Gastroesophageal sphincter (tissue), 4 donors: ENCODE results near the gene L3MBTL2. TPM values are rescaled to one million over a fixed set of nuclear protein-coding genes. Genes with fewer than 3 reads are reported as not detected.
"Not testable (repeated sequence)": the region's sequence is repeated elsewhere in the genome, so short reads cannot be mapped to it uniquely, and the experiment has no call there.

Source experiments
- ATAC-seq: fragments of 150-250 bp; one replicate; pipeline ENCODE4 v1.9.1; 2016; ENCODE audit warnings: mild to moderate bottlenecking, moderate library complexity
- H3K27ac ChIP-seq, 4 donors: fragments of 200-600 bp; sonication (generic) in 3 of 4; 1 replicate in 3 of 4; 2 replicates in 1 of 4; pipeline ENCODE4 v1.5.1; 2016 to 2019
- H3K27me3 ChIP-seq: fragments of 200-600 bp; sonication (generic); one replicate; pipeline ENCODE4 v1.5.1; 2019
- H3K36me3 ChIP-seq, 2 donors: fragments of 200-600 bp; sonication (generic); one replicate each; pipeline ENCODE4 v1.5.1; 2019; ENCODE audit warnings: control low read depth in 1 of 2
- H3K4me1 ChIP-seq, 3 donors: fragments of 200-600 bp; sonication (generic); 1 replicate in 2 of 3; 2 replicates in 1 of 3; pipeline ENCODE4 v1.5.1; 2016 to 2019; ENCODE audit warnings: control low read depth in 2 of 3
- H3K4me3 ChIP-seq, 2 donors: fragments of 200-600 bp; sonication (generic); one replicate each; pipeline ENCODE4 v1.5.1; 2019; ENCODE audit warnings: mild to moderate bottlenecking in 1 of 2, moderate library complexity in 1 of 2
- H3K9me3 ChIP-seq, 3 donors: fragments of 200-600 bp; sonication (generic); one replicate each; pipeline ENCODE4 v1.5.1; 2017 to 2019; ENCODE audit warnings: control low read depth in 2 of 3
- EP300 ChIP-seq: sonication (generic); formaldehyde crosslinking; IDR thresholded peaks from one replicate; pipeline ENCODE4 v1.6.1; 2017; ENCODE audit warnings: antibody characterized with exemption, mild to moderate bottlenecking
- POLR2A ChIP-seq, 2 donors: fragments of 450-650 bp; IDR thresholded peaks; one replicate each; pipeline ENCODE4 v1.6.1; 2017; ENCODE audit warnings: antibody characterized with exemption in 2 of 2, mild to moderate bottlenecking in 2 of 2, moderate library complexity in 1 of 2
- POLR2AphosphoS5 ChIP-seq: sonication (generic); formaldehyde crosslinking; IDR thresholded peaks from one replicate; pipeline ENCODE4 v1.6.1; 2017; ENCODE audit warnings: antibody characterized with exemption
- WGBS, 2 donors: methylation state at CpG; one replicate each; pipeline ENCODE4 v1.1.5; 2018; ENCODE audit warnings: low coverage in 1 of 2; 5-methylcytosine and 5-hydroxymethylcytosine counted together
- total RNA-seq, 4 donors: library from RNA; depleted of rRNA; stranded (reverse); fragments of >200 nt; gene quantifications; one replicate each; pipeline ENCODE4 v1.1.0, GENCODE V29; 2016
- TF ChIP-seq, protein P1 (sequence below), 4 experiments: fragments of 200-600 bp in 2 of 4; fragments of 450-650 bp in 2 of 4; sonication (generic) in 1 of 4; IDR thresholded peaks; one replicate each; pipeline ENCODE4 v1.5.1; 2017 to 2019; ENCODE audit warnings: antibody characterized with exemption in 4 of 4, mild to moderate bottlenecking in 2 of 4, moderate library complexity in 2 of 4

L3MBTL2 gene
- total RNA-seq, 4 donors from 2014 or later: 11.9 to 27.5 (median 21.6) TPM

DNA sequence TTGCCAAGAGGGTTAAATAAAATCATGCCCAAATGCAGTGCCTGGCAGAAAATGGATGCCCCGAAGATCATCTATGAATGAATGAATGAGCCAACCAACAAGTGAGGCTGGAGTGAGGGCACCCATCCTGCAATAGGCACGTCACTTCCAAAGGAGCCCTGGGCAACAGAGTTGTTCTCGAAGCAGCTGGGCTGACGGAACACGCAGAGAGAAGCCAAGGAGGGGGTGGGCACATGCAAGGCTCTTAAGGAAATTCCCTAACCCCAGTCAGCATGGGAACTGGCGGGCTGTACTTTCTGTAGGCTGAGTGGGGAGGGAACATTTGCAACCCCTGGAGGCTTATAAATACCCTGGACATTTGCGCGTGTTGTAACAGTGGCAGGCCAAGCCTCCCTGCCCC lies 47.3 kb downstream of the L3MBTL2 start:
- Histone ChIP-seq H3K9me3 (no peaks in the 10 kb centered on the region), H3K4me3 (no peak overlapping the region), H3K27me3 (no peaks in the 10 kb centered on the region), H3K27ac (no peak overlapping the region), H3K4me1 (peaks cover 0 to 10% (median 0%) of the 10 kb centered on the region in 3 donors), H3K36me3 (peaks cover 0 to 100% of the 10 kb centered on the region in 2 donors)
- 84 to 93% methylated on average over 3 to 6 of the region's 8 CpGs for WGBS, 2 donors
- ATAC-seq: no peak
- TF ChIP-seq POLR2AphosphoS5 (no peak), POLR2A (IDR thresholded peaks at IDR 0.05) (no peak), EP300 (no peak)
- TF ChIP-seq, protein P1, sequence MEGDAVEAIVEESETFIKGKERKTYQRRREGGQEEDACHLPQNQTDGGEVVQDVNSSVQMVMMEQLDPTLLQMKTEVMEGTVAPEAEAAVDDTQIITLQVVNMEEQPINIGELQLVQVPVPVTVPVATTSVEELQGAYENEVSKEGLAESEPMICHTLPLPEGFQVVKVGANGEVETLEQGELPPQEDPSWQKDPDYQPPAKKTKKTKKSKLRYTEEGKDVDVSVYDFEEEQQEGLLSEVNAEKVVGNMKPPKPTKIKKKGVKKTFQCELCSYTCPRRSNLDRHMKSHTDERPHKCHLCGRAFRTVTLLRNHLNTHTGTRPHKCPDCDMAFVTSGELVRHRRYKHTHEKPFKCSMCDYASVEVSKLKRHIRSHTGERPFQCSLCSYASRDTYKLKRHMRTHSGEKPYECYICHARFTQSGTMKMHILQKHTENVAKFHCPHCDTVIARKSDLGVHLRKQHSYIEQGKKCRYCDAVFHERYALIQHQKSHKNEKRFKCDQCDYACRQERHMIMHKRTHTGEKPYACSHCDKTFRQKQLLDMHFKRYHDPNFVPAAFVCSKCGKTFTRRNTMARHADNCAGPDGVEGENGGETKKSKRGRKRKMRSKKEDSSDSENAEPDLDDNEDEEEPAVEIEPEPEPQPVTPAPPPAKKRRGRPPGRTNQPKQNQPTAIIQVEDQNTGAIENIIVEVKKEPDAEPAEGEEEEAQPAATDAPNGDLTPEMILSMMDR (IDR thresholded peaks at IDR 0.05): no peak

- H3K9me3 ChIP-seq: no peaks in the 10 kb centered on the region
- 73 to 87% methylated on average over 3 to 7 of the region's 7 CpGs for WGBS, 2 donors
- peaks cover 0 to 100% of the 10 kb centered on the region in 2 donors for H3K36me3 ChIP-seq
- H3K27ac ChIP-seq: no peak overlapping the region
- no peak for TF ChIP-seq EP300
- TF ChIP-seq, protein P1 (IDR thresholded peaks at IDR 0.05): no peak
- no peak for TF ChIP-seq POLR2AphosphoS5
- TF ChIP-seq POLR2A (IDR thresholded peaks at IDR 0.05): no peak
- ATAC-seq: no peak
- H3K4me1 ChIP-seq: peaks cover 0 to 10% (median 0%) of the 10 kb centered on the region in 3 donors
- H3K27me3 ChIP-seq: no peaks in the 10 kb centered on the region
- no peak overlapping the region for H3K4me3 ChIP-seq
These were observed 49.1 kb downstream of the L3MBTL2 start for GRCh38 chr22:41254230-41254629.

DNA sequence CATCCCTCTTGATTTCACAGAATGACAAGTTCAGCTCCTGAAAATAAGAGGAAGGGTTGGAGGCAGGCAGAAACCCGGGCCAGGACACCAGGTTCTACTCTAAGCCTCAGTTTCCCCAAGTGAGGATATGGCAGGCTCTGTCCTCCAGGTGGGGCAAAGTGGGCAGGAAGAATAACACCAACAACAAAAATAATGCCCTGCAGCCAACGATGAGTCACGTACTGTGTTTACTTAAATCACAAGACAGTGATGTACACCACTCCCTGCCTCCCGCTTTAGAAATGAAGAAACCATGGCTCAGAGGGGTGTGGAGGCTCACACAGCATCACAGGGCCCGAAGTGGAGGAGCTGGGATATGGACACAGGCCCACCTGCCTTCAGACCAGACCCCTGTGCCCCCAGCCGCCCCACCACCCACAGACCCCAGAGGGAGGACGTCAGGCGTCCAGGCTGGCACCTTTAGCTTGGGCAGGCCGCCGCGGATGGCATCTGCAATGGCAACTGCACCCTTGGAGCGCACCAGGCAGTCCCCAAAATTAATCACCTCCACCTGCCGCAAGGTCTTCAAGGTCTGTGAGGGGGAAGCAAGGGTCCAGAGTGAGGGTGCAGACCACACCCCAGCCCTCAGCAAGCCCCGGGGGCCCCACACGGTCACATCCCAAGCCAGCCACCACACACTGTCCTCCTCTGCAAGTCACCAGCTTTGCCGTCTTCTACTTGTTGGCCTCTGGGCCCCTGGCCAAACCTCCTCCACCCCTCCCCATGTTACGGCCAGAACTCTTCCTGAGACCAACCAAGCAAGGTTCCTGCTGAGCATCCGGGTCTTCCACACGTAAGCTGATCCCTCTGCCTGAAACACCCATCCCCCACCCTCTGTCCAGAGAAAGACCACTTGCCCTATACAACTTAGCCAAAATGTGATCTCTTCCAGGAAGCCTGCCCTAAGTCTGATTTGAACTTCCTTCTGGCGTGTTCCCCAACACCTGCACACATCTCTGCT lies 51.4 kb downstream of the L3MBTL2 start:
- H3K27ac ChIP-seq: peak overlapping the region in 2 of 4 donors; percentile 46 to 47

DNA sequence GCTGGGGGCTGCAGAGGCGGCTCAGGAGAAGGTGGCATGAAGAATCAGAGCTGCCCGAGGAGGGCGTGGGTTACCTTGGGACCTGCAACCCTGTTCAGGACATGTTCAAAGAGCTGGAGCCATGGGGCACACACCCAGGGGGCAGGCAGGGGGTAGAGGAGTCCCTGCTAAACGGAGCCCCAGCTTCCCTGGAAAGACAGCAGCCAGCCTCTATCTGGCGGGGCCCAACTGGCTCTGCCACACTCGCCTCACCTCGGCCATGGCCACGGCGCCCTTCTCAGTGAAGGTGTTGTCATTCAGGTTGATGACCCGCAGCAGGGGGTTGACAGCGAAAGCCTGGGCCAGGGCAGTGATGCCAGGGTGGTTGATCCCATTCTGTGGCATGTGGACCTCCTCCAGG lies 52.6 kb downstream of the L3MBTL2 start:
- TF ChIP-seq POLR2A (IDR thresholded peaks at IDR 0.05): no peak
- TF ChIP-seq, protein P1 (IDR thresholded peaks at IDR 0.05): no peak
- no peak for TF ChIP-seq POLR2AphosphoS5
- TF ChIP-seq EP300: no peak
- Histone ChIP-seq H3K4me3 (no peak overlapping the region), H3K27me3 (no peaks in the 10 kb centered on the region), H3K27ac (no peak overlapping the region), H3K4me1 (peaks cover 0 to 10% (median 0%) of the 10 kb centered on the region in 3 donors), H3K9me3 (no peaks in the 10 kb centered on the region), H3K36me3 (peaks cover 0 to 100% of the 10 kb centered on the region in 2 donors)
- 90 to 100% methylated on average over 2 to 3 of the region's 11 CpGs for WGBS, 2 donors
- no peak for ATAC-seq

More for the DNA sequence above, 51.4 kb downstream of the L3MBTL2 start:
- TF ChIP-seq, protein P1 (IDR thresholded peaks at IDR 0.05): no peak
- TF ChIP-seq POLR2A (IDR thresholded peaks at IDR 0.05): no peak
- TF ChIP-seq POLR2AphosphoS5: no peak
- TF ChIP-seq EP300: no peak
- ATAC-seq: peak; percentile 73
- Histone ChIP-seq H3K9me3 (no peaks in the 10 kb centered on the region), H3K4me3 (no peak overlapping the region), H3K4me1 (peaks cover 0 to 10% (median 0%) of the 10 kb centered on the region in 3 donors), H3K36me3 (peaks cover 0 to 100% of the 10 kb centered on the region in 2 donors), H3K27me3 (no peaks in the 10 kb centered on the region)
- 65 to 100% methylated on average over 2 to 7 of the region's 20 CpGs for WGBS, 2 donors

DNA sequence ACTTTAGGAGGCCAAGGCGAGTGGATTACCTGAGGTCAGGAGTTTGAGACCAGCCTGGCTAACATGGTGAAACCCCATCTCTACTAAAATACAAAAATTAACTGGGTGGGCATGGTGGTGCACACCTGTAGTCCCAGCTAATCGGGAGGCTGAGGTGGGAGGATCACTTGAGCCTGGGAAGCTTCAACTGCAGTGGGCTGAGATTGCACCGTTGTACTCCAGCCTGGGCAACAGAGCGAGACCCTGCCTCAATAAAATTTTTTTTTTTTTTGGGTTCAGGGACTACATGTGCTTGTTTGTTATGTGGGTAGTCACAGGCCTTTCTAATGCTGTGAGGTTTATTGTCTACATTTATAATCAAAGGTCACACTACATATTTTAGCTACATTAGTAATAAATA lies 54.6 kb downstream of the L3MBTL2 start:
- H3K27me3 ChIP-seq, H3K27ac ChIP-seq, H3K4me3 ChIP-seq, ATAC-seq, H3K9me3 ChIP-seq: not testable (repeated sequence)
- WGBS, 2 donors: 100% methylated on average over 4 of the region's 4 CpGs; no CpG with 5 or more reads in 1 of the 2 donors
- Histone ChIP-seq H3K36me3 (peaks cover 0 to 100% of the 10 kb centered on the region in 2 donors), H3K4me1 (peaks cover 0 to 10% (median 0%) of the 10 kb centered on the region in 3 donors)
